ENCODE measurements around the gene SEZ6L. TPM values are rescaled to one million over a fixed set of nuclear protein-coding genes. Genes with fewer than 3 reads are reported as not detected.

Gene SEZ6L
- total and polyA plus RNA-seq, 10 of the 15 experiments (the other 5 are each of a cell fraction or from before 2014, with no cell fraction given): not detected

GRCh38 chr22:26429458-26430286 is 260.4 kb downstream of the SEZ6L start (continued):
- TF ChIP-seq NFIC (IDR thresholded peaks at IDR 0.05; ENCODE audit: low read depth, low read length) (no peak), HDGF (IDR thresholded peaks at IDR 0.05) (peak; percentile 63; the same call in 1 of the 2 replicates), FOXM1 (IDR thresholded peaks at IDR 0.05; ENCODE audit: low read depth, low read length) (no peak), SMARCA5 (IDR thresholded peaks at IDR 0.05) (0 out of 2 replicates have a peak, but pooled peaks have one; percentile 7), BCLAF1 (IDR thresholded peaks at IDR 0.05) (no peak), MTA3 (IDR thresholded peaks at IDR 0.05; ENCODE audit: borderline replicate concordance, low read length) (no peak), CHD2 (IDR thresholded peaks at IDR 0.05; ENCODE audit: borderline replicate concordance, low read depth, low read length) (no peak), SPI1 (IDR thresholded peaks at IDR 0.05; ENCODE audit: borderline replicate concordance, insufficient read depth, low read depth, low read length) (peak; percentile 18; the same call in 1 of the 2 replicates), TCF3 (IDR thresholded peaks at IDR 0.05; ENCODE audit: borderline replicate concordance, insufficient read depth, low read depth, low read length) (no peak), TARDBP (IDR thresholded peaks at IDR 0.05; ENCODE audit: borderline replicate concordance) (no peak), CBFB (IDR thresholded peaks at IDR 0.05; ENCODE audit: low read depth) (no peak)
